HTR-8/SVneo (cell line): ENCODE data around the gene CCDC43.
"Not testable (repeated sequence)": the region's sequence is repeated elsewhere in the genome, so short reads cannot be mapped to it uniquely, and the experiment has no call there.

Experiments used
- DNase-seq: peaks from one replicate; pipeline ENCODE4 v3.0.0; 2011; ENCODE audit warnings: low spot score, mixed read lengths; ENCODE audit not compliant: insufficient read length
- FAIRE-seq: peaks from 2 replicates; lab custom pipeline; 2011; peaks lifted over from hg19 to GRCh38; lab: Jason Lieb, UNC

The CCDC43 gene

DNA sequence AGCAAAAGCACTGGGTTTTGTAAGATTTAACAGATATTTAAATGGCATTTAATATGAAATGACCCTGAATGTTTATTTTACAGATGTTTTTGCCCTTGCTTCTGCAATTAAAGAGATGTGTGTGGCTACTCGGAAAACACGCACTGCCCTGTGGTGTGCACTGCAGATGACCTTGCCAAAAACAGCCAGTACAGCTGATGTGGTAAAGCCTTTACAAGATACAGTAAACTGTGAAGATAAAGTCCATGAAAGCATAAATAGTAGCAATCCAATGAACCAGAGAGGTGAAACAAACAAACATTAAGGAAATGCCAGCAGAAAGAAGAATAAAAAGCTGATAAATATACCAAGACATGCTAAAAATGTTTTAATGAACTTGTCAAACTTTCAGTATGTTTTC is 15.7 kb downstream of the CCDC43 start:
- peak; percentile 31 for FAIRE-seq
- DNase-seq: no peak

DNA sequence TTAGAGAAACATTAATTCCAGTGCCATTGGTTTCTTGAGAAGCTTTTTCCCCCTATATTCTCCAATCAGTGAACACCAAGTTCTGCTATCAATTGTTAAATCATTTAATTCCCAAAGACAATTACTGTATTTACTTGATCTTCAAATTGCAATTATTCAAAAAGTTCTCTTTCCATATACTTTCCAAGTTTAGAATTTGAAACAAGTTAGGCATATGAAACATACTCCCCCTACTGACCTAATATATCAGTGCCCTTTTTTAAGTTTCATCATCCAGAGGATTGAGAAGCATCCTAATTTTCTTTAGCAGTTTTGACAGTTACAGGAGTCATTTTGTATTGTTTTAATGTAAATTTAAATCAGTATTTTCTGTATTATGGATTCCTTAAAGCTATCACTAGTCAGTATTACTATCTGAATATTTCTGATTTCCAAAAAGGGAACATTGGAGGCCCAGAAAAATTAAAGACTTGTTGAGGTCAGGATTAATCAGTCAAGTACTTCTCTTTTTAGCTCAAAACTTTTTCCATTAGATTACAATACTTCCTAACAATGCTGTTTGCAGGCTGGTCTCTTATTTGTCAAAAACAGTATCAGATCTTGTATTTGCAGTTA is 17.0 kb downstream of the CCDC43 start:
- FAIRE-seq (no peak), DNase-seq (no peak)

GRCh38 chr17:44666006-44666405 is 23.6 kb downstream of the CCDC43 start:
- DNase-seq (no peak), FAIRE-seq (no peak)

DNA sequence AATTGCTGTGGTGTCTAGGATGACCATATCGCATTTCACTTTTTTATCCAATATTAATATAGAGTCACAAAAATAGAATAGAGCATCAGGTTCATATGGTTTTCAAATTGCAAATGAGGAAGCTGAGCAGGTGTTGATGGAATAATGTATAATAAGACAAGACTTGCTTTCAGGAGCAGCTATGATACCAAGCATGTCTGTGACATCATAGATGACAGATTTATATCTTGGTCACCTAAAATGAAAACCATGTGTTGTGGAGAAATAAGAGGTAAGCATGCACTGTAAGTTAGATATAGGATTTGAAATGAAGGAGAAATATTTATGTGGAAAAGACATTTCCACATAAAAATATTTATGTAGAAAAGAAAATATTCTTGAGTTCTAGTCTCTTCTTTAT is 24.7 kb downstream of the CCDC43 start:
- no peak for DNase-seq
- peak; percentile 57 for FAIRE-seq

DNA sequence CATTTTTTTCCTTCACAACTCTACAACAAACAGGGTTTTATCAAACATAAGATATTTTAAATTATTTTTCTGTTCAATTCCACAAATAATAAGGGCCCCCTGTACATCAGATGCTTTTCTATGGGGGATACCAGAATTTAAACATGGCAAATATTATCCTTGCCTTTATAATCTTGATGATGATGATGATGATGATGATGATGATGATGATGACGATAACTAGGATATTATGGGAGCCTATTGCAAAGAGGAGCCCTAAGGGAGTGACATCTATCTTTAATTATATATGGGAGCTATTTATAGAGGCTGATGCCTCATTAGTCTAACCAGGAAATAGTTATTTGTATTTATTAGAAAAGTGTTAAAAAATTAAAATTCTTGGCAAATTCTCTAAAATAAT is 26.5 kb downstream of the CCDC43 start:
- no peak for DNase-seq
- FAIRE-seq: no peak

GRCh38 chr17:44661835-44662234 is 27.7 kb downstream of the CCDC43 start:
- FAIRE-seq (no peak), DNase-seq (no peak)

DNA sequence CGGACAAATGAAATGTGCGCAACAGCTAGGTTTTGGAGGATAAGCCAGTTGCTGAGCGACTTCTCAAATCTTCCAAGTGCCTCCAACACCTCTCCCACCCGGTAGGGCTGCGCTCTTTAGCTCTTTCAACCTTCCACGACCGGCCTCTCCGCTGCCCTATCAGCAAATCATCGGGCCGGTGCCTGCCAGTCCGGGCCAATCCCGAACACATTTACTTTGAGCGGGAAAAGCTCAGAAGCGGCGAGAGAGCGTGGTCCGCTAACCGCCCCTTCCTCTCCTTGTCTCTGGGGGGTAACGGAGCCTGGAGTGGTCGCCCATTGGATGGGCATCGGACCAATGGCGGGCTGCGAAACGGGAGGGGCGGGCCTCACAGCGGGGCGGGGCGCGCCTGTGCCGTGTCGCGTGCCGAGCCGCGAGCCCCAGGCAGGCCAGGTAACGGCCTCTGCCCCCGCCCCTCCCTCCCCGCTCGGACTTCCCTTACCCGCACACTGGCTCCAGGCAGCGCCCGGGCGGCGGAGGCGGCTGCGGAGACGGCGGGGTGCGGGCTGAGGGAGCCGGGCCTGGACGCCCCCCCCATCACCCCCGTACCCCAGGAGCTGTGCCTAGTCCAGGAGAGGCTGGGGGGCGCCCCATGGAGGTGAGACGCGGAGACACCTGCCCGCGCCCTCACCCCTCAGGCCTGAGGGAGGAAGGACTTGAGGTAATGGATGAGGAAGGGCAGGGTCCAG is 33.4 kb downstream of the CCDC43 start, which contains the start of gene MEIOC:
Gene MEIOC (plus strand): TSS at position 486 of the 728 bp plus-strand sequence. CDS start 146 bp downstream, at position 632.
- DNase-seq: peak; percentile 88
- peak; percentile 95 for FAIRE-seq

DNA sequence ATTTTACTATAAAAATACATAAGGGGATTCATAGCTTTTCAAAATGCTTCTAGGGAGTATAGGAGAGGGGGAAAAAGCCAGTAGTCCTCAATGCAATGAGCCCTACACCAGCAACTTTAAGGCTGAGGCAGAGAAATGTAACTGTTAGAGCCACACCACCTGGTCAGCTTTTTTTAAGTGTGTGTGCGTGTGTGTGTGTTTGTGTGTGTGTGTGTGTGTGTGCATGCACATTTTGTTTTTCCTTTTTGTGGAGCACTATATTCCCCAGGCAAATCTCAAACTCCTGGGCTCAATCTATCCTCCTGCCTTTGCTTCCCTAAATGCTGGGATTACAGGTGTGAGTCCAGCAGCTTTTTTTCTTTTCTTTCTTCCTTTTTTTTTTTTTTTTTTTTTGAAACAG is 35.6 kb downstream of the CCDC43 start:
- DNase-seq (no peak), FAIRE-seq (peak; percentile 48)

- DNase-seq (no peak), FAIRE-seq (no peak)
Measured at GRCh38 chr17:44653384-44653783, 36.2 kb downstream of the CCDC43 start.

DNA sequence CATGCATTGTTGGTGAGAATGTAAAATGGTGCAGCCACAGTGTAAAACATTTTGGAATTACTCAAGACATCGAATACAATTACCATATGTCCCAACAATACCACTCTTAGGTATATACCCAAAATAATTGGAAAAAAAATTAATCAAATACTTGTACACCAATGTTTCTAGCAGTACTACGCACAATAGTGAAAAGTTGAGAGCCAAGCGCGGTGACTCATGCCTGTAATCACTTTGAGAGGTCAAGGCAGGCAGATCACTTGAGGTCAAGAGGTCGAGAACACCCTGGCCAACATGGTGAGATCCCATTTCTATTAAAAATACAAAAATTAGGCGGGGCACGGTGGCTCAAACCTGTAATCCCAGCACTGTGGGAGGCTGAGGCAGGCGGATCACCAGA is 36.8 kb downstream of the CCDC43 start:
- DNase-seq (no peak), FAIRE-seq (no peak)

- no peak for FAIRE-seq
- DNase-seq: no peak
Measured at GRCh38 chr17:44651228-44651627, 38.3 kb downstream of the CCDC43 start.

- DNase-seq: no peak
- no peak for FAIRE-seq
Measured at GRCh38 chr17:44648963-44649362, 40.6 kb downstream of the CCDC43 start.

GRCh38 chr17:44647736-44648135 is 41.8 kb downstream of the CCDC43 start:
- FAIRE-seq (peak; percentile 20), DNase-seq (no peak)

- FAIRE-seq (no peak), DNase-seq (no peak)
Measured at GRCh38 chr17:44646280-44646679, 43.3 kb downstream of the CCDC43 start.

DNA sequence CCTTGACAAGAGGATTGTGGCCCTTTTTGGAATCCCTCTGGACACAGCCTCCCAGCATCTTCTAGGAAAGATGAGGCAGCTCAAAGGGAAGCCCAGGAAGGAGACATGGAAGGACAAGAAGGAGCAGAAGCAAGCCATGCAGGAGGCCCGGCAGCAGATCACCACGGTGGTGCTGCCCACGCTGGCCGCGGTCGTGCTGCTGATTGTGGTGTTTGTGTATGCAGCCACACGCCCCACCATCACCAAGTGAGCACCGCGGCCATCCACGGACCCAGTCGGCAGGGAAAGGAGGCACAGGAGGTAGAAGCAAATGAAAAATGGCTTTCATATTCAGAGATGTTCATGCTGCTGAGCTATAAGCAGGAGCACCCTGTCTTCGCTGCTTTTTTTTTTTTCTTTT is 44.2 kb downstream of the CCDC43 start:
- DNase-seq (no peak), FAIRE-seq (peak; percentile 62)

DNA sequence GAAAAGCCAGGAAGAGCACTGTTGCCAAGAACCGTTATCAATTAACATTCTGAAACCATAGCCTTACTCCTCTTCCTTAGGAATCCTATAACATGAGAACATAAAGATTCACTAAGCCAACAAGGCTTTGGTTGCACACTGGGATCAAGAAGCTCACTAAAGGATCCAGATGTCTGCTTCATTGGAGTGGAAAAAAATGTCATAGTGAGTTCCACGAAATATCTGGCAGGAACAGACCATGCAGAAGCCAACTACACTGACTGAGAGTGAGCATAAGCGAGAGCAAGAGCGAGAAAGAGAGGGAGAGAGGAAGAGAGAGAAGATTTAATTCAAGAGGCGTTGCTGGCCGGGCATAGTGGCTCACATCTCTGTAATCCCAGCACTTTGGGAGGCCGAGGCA is 46.7 kb downstream of the CCDC43 start:
- FAIRE-seq: no peak

DNA sequence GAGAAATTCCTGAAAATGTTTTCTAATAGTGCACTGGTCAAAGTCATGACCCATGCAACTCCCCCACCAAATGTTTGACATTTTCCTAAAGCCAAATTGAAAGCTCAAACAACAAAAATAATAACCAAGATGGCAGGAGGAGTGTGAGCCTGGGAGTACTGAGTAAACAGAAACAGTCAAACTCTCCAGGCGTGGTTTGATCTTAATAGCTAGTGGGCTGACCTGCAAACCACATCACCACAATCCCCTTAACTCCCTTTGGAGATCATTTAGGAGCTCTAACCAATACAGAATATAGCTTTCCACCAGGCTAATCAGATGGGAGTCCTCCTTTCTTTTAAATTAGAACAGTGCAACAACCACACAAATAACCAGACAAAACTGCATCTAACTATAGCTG is 52.5 kb downstream of the CCDC43 start:
- no peak for DNase-seq
- FAIRE-seq: no peak

More for the DNA sequence above, 46.7 kb downstream of the CCDC43 start:
- no peak for DNase-seq

GRCh38 chr17:44636562-44636961 is 53.0 kb downstream of the CCDC43 start:
- FAIRE-seq (no peak), DNase-seq (peak; percentile 72)

GRCh38 chr17:44634401-44634800 is 55.2 kb downstream of the CCDC43 start:
- not testable (repeated sequence) for FAIRE-seq, DNase-seq

DNA sequence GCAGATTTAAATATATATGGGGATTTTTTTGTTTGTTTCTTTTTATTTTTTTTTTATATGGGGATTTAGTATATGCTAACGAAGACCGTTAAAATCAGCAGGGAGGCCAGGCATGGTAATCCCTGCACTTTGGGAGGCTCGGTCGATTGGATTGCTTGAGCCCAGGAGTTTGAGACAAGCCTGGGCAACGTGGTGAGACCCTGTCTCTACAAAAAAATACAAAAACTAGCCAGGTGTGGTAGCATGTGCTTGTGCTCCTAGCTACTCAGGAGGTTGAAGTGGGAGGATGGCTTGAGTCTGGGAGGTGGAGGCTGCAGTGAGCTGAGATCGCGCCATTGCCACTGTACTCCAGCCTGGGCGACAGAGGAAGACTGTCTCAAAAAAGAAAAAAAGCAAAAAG is 55.6 kb downstream of the CCDC43 start:
- DNase-seq (no peak), FAIRE-seq (no peak)

DNA sequence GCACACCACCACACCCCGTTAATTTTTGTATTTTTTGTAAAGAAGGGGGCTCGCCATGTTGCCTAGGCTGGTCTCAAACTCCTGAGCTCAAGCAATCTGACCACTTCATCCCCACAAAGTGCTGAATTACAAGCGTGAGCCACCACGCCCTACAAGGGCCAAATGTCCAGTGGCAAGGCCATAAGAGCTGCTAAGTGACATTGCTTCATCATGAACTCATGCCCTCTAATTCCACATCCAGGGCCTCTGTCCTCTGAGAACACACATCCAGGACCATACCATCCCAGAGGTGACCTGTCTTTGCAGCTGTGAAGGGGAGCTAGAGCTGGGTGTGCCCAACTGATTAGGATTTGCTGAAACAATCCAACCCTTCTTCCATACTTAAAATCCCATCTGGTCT is 58.9 kb downstream of the CCDC43 start:
- DNase-seq (no peak), FAIRE-seq (no peak)

DNA sequence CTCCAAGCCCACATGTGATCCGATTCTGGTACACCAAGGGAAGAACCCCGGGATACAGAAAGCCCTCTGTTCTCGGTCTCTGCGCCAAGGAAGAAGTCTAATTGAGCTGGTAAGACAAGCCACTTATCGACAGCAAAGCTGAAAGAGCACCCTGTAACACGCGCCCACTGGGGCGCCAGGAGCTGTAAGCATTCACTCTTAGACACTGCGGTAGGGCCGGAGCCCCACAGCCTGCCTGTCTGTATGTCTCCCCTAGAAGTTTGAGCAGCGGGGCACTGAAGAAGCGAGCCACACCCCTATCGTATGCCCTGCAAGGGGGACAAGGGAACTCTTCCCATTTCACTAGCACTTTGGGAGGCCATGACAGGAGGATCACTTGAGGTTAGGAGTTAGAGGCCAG is 60.3 kb downstream of the CCDC43 start:
- DNase-seq (no peak), FAIRE-seq (no peak)
